NCI-H345 treated with DMSO at 0.1 percent for 48 hours (cell line): Measurements from ENCODE around the gene LHPP.

Source experiments
- DNase-seq: peaks from one replicate; lab custom pipeline; 2025; ENCODE audit not compliant: unreplicated experiment; lab: John Stamatoyannopoulos, UW

The LHPP gene

GRCh38 chr10:124496150-124496549, 34.5 kb downstream of the LHPP start:
- no peak for DNase-seq

DNA sequence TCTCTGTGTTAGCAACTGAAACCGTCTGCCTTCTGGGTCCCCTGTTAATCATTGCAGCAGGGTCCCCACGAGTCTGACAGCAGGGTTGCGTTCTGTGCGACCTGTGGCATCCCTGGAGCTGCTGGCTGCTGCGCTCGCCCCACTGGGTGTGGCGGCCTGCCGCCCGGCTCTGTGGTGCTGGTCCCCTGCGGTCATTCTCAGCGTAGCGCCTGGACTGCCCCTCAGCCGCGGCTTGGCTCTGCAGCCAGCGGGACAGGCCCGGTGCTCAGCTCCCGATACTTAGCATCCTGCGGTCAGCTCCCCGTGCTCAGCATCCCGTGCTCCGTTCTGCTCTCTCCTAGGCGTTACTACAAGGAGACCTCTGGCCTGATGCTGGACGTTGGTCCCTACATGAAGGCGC, 35.0 kb downstream of the LHPP start:
- no peak for DNase-seq

DNA sequence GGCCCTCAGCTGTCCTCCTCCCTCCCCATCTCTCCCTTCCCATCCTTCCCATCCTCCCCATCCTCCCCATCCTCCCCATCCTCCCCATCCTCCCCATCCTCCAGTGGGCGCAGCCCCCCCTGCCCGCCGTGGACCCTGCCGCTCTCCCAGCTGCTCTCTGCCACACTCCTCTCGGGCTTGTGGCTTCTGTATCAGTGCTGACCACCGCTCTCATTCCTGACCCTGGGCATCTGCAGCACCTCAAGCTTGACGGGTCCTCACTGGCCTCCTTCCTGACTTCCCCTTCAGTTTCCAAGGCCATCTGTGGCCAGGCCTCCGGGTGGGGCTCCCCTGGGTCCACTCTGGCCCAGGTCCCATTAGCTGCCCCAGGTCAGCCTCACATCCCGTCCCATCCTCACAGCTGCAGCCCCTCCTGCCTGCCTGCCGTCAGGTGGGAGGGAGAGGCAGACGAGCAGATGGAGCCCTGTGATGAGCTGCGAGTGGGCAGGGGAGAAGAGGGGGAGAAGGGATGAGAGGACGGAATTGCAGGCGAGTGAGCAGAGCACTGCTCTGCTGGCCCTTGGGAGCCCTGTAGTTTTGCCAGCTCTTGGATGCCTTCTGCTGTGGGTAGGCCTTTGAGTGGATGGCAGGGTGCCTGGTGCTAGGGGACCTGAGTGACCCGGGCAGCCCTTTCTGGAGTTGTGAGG, 35.7 kb downstream of the LHPP start:
- no peak for DNase-seq

DNA sequence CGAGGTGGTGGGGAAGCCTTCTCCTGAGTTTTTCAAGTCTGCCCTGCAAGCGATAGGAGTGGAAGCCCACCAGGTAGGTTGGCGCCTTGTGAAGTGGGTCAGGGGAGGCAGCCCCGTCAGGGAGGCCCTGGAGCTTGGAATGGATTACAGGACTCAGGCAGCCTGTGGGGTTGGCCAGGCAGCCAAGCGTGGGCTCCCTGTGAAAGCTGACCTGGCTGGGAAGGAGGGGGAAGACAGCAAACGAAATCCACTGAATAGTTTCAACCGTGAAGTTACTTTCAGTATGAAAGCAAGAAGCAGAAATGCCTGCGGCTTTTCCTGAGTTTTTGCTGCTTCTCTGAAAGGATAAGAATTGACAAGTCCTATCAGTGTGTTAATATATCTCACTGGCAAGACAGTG, 36.4 kb downstream of the LHPP start:
- DNase-seq, result no peak

- DNase-seq, result no peak
Measured at GRCh38 chr10:124500757-124501156, 39.1 kb downstream of the LHPP start.

- DNase-seq, result no peak
Measured at GRCh38 chr10:124504711-124505110, 43.1 kb downstream of the LHPP start.

DNA sequence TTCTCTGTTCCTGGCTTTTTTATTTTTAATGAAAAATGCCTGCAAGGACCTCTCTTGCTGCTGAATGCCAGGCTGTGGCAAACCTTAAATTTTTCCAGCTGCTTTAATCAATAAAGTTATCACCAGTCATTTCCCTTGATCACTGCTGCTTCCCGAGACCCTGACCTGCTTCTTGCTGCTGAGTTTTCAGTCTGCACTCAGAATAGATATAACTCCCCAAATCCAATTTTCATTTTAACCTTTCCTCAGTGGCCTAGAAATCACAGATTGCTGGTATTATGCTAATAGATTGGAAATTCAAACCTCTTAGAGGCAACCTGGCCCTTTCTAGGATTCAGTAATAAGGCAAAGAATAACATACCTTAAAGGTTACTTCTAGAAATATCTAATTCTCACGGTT, 43.7 kb downstream of the LHPP start:
- DNase-seq, result no peak

GRCh38 chr10:124508070-124508667, 46.5 kb downstream of the LHPP start:
- no peak for DNase-seq

DNA sequence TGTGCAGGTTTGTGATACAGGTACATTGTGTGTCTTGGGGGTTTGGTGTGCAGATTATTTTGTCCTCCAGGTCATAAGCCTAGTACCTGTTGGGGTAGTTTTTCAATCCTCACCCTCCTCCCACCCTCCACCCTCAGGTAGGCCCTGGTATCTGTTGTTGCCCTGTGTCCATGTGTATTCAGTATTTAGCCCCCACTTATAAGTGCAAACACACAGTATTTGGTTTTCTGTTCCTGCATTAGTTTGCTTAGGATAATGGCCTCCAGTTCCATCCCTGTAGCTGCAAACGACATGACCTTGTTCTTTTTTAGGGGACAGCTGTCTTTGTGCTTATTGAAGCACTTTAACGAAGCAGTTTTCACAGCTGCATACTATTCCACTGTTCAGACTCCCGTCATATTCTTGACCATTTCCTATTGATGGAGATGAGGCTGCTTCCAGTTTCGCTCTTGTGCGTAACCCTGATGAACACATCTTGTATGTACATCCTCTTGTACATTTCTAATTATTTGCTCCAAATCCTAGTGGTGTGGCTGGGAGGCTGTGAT, 47.4 kb downstream of the LHPP start:
- no peak for DNase-seq

GRCh38 chr10:124509880-124510632, 48.4 kb downstream of the LHPP start:
- no peak for DNase-seq

DNA sequence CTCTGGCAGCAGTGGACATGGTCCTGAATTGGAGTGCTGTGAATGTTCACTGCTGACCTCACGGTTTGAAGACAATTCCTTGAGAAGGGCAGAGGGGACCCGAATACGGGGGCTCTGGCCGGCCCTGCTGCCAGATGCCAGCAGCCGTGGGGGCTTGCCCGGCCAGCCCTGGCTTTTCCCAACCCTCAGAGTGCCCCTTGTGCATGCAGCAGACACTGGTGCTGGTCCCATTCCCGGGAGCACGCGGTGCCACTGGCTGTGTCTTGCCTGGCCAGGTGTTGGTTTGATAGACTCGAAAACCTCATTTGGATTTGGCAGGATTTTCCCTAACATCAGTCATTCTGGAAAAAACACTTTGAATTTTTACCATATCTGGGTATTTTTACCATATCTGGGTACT, 49.1 kb downstream of the LHPP start:
- DNase-seq, result no peak

DNA sequence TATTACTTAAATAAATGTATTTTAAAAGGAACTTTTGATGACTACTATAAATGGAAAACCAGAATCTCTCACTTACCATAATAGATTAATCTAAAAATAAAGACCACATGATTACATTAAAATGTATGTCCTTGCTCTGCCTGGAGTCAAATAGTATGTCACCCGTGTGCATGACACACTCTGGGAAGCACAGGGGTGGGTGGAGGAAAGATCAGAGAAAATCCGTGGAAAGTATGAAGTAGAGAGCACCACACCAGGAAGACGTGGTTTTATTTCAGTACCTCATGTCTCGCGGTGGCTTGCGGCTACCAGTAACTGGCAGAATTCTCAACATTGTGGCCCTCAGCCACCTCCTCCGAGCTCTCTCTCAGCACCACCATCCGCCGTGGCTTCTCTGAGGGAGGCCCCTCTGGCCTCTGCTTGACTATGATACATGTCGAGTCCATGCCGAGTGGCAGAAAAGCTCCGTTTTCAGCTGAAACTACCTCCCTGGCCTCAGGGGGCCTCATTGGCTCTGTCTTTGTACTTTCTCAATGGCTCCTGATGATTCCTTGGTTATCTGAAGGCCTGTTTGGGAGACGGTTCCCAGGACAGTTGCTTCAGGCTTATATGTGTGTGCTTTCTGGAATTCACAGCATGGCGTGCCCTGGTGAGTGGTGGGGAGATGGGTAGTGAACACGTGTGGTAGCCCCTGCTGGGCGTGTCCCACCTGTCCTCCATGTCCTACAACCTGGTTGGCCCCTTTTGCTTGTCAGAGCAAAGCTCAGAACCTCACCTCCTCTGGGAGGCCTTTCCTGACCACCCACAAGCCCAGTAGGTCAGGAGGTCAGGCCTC, 49.8 kb downstream of the LHPP start:
- no peak for DNase-seq

- DNase-seq, result no peak
Measured at GRCh38 chr10:124512040-124512428, 50.4 kb downstream of the LHPP start.

DNA sequence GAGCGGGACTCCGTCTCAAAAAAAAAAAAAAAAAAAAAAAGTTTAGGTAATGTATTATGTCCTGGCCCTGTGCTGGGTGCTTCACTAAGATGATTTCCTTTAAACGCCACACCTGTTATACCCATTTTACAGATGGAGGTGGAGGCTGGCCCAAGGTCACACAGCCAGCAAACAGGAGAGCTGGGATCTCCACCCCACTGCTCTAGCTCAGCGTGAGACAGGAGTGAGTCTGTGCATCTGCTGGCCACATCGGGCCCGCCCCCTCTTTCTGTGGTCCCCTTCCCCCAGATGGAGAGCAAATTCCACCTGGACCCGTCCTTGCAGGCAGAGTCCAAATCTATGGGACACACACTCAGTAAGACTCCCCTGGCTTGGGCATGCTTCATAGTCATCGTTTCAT, 51.0 kb downstream of the LHPP start:
- DNase-seq, result no peak

DNA sequence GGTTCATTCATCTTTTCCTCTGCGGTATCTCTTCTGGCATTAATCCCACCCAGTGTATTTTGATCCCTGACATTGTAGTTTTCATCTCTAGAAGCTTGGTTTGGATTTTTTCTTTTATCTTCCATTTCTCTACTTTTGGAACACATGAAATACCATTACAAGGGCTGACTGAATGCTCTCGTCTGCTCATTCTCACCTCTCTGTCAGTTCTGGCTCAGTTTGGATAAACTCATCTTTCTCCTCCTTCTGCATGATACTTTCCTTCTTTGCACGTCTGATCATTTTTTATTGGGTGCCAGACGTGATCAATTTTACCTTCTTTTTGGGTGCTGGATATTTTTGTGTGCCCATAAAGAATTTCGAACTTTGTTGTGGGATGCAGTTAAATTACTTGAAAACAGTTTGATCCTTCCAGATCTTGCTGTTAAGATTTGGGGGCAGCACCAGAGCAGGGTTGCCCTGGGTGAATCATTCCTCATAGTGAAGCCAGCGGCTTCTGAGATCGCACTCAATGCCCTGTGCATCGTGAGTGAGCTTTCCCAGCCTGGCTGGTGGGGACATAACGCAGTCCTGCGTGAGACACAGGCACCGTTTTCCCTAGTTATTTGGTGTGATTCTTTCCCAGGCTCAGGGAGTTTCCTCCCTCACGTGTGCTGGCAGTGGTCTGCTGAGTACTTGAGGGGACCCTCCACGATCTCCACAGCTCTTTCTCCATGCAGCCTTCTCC, 53.8 kb downstream of the LHPP start:
- DNase-seq, result no peak

DNA sequence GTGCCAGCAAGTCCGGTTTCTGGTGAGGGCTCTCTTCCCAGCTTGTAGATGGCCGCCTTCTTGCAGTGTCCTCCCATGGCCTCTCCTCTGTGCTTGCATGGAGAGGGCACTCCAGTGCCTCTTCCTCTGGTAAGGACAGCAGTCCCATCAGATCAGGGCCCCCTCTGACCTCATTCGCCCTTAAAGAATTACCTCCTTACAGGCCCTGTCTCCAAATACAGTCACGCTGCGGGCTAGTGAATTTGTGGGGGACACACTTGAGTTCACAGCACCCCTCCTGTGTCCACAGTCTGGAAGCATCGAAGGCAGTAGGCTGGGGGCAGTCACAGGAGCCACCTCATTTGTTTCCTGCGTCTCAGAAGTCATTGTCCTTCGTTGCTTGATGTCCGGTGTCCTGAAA, 54.6 kb downstream of the LHPP start:
- DNase-seq, result no peak

DNA sequence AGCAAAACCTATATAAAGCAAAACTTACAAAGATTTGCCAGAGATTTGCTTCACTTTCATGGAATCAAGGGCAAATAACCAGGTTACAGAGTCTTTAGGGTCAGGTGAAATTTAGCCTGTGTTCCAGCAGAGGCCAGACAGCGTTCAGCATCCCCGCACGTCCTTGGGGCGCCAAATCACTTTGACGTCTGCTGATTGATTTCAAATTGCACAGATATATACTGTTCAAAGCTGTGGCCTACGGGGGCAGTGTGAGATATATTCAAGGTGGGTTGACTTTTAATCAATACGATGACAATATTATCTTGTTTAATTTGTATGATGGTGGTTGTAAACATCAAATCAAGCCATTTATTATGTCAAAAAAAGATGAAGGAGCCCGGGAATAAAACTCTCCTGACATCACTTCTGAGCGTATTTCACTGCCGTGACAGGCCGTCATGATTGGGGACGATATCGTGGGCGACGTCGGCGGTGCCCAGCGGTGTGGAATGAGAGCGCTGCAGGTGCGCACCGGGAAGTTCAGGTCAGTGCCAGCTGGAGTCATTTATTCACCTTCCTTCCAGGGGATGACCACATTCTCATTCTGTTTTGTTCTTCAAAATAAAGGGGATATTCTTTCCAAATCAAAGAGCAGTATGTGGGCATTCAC, 55.2 kb downstream of the LHPP start:
- no peak for DNase-seq

GRCh38 chr10:124517461-124517860, 55.8 kb downstream of the LHPP start:
- no peak for DNase-seq

DNA sequence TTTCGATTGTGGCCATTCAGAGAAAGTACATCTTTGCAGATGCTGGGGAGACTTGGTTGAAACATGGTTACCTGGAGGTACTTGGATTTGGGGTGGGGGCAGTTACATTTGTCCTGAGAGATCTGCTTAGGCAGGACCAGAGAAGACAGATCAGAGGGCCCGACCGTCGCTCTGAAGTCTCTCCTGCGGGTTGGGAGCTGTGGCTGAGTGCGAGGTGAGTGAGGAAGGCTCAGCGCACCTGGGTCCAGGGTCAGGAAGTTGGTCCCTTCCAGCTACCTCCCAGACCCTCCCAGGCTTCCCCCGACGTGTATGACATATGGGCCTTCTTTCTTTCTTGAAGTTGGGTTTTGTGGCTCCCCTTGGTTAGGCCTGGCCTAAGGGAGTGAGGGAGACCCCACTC, 56.3 kb downstream of the LHPP start:
- DNase-seq, result no peak

DNA sequence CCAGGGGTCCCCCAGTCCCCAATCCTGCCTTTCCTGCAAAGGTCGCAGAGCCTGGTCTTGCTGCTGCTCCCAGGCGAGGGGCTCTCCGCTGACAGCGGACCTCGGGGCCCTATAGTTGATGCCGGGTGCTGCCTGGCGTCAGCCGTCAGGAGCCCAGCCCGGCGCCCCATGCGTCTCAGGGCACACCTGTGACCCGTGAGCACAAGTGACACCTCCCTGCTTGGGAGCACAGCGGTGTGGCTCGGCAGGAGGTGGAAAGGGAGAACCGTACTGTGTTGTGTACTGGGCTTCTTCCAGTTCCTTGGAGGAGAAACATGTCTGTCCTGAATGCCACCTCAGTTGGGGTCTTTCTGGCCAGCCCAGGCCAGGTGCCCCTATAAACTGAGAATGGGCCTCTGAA, 56.7 kb downstream of the LHPP start:
- no peak for DNase-seq
